GM20431 (cell line): ENCODE results near the gene ERN1.

Source experiments
- in situ Hi-C: fragments of 300-500 bp; cut with MseI, MboI; formaldehyde crosslinking; loops from one replicate; pipeline ENCODE4 v1.15.0; 2020; ENCODE audit warnings: low sequenced_read_pairs; ENCODE audit not compliant: unreplicated experiment

Gene ERN1

DNA sequence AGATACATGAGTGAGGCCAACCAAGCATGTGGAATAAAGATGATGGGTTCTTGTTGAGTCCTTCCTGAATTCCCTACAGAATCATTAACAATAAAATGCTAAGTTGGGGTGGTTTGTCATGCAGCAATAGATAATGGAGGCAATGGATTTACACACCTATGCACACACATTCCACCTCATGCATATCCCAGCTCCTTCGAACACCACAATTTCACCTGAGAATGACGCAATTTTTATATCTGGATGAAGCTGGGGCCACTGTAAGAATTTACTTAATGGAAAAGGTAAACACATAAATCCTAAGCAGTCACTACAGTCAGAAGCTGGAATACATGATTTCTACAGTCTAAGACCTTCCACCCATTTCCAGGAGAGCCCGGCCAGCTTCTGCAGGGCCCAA is 59.7 kb downstream of the ERN1 start:
- in situ Hi-C loops, result no loop called here

DNA sequence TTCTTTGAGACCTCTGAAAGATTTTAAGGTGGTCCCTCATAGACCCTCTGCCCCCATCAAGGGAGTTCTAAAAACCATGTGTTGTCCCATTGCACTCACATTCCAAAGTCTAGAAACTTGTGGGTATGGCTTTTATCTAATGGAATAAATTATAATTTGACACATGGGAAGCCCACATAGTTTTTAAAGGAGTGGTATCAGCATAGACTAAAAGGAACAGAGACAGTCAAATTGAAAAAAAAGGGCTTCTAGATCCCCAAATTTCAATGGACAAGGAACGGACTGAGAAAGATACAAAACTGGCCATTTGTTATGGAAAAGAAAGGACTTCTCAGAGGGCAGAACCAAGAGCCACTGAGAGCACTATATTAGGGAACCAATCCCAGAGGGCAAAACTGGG is 60.8 kb downstream of the ERN1 start:
- in situ Hi-C loops, result no loop called here

DNA sequence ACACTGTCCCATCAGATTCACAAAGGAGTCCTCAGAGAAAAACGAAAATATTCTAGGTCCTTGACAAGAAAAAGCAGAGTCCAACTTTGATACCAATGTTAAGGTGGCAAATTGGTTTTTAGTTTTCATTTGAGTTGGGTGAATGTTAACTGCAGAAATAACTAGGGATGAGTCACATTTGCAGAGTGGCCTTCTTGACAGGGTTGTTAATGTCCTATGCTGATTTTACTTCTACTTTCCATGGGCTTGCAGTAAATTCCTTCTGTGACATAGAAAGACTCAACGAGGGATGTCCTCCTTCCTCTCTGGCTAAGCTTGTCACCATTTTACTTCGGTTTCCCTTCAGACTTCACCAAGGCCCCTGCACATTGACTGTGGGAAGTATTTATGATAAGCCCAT is 62.3 kb downstream of the ERN1 start:
- in situ Hi-C loops, result no loop called here

DNA sequence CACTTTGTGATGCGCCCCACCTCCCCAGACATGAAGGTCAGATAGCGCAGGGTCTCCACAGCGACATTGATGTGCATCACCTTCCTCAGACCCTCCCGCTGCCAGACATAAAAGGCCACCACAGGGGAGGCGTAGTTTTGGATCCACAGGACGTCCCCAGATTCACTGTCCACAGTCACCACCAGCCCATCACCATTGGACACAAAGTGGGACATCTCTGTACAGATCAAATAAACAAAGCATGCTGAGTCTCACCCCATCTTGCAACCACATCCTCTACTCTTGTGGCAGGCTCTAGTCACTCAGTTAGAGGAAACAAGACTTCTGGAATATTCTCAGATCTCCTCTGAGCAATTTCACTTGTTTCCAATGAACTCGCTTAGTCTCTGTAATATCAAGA is 63.2 kb downstream of the ERN1 start:
- in situ Hi-C loops, result no loop called here

DNA sequence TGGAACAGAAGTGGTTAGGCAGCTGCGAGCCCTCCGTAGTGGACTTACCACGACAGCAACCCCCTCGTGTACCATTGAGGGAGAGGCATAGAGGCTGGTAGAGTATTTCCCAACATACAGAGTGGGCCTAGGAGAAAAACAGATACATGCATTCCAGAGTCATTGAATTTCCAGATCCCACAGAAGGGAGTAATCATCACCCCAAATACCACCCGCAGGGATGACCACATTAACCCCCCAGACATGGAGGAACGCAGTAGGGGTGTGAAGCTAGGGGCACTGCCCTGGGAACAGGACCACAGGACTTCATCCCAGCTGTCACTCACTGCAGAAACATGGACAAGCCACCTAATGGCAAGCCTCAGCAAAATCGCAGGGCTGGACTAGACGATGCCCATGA is 64.8 kb downstream of the ERN1 start:
- in situ Hi-C loops, result no loop called here

DNA sequence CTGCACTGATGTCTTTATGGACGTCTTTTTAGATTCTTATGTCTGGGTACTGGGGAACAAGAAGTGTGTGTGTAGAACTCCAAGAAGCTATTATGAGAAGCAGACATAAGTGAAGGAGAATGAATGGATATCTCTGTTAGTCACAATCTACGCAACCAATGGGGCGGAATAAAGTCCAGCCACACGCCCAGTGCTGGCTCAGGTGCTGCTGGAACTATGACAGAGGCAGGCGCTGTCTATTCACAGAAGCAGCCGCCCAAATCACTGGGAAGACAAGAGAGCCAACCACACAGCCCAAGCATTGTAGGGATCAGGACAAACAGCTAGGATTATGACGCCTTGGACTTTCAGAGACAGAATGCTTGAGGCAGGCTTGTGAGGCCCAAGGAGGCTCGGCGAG is 65.6 kb downstream of the ERN1 start:
- in situ Hi-C loops, result no loop called here

DNA sequence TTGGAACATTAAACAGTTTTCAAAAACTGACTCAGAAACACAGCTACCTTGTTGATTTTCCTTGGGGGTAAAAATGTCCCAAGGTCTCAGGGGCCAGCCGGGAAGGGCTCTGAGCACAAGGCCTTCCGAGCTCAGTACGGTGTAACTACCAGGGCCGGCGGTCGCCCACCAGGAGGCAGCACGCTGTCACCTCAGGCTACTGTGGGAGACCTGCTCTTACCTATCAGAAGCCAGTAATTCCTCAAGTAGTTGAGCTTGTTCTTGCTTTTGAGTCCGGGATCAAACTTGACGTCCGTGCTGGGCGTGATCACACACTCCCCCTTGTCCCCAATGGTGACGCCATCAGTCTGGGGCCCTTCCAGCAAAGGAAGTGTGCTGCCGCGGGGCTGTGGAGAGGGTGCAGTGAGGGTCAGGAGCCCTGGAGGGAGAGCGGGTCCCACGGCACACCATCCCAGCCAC is 66.1 kb downstream of the ERN1 start:
- in situ Hi-C loops, result no loop called here

DNA sequence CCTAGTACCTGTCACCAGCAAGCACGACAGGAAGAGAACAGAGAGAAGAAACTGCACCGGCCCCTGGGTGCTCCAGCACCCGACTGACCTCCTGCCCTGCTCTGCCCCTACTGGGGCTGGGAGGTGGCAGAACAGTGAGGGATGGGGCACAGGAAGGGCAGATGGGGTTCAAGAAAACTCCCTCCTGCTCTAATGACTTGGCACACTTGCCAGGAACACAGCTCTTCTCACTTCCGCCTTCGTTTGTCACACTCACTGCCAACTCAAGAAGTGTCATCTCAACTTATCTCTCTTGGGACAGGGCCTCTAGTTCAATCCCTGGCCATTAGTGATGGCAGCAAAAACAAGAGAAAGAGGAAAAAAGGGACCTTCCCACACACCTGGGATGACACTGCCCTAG is 66.9 kb downstream of the ERN1 start:
- in situ Hi-C loops, result no loop called here

DNA sequence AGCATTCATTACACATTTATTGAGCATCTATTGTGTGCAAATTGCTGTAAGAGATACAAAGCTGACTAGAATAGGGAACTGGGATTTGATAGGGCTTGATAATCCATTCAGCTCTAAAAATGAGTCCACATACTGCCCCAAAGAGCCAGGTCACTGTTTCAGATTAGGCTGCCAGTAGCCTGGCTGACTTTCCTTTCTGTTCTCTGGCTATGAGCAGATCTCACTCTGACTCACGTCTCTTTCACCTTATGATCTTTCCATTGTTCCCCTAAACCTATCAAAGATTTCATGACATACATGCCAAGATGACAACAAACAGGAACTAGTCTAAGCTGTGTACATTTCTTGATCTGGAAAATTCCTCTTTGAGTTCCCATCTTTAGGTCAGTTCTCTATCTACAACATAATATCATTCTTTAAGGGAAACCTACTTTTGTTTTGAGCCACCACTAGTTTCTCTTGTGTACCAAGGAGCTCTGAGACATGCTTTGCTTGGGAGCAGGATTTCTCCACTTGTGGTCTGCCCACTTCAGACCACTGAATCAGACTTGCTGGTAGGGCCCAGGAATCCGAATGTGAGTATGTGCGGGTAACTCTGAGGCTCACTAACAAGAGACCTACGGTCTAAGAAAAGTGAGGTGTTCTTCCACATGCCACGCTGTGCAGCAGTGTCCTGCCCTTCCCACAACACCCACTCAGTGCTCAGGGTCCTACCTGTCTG is 68.6 kb downstream of the ERN1 start:
- in situ Hi-C loops, result no loop called here

DNA sequence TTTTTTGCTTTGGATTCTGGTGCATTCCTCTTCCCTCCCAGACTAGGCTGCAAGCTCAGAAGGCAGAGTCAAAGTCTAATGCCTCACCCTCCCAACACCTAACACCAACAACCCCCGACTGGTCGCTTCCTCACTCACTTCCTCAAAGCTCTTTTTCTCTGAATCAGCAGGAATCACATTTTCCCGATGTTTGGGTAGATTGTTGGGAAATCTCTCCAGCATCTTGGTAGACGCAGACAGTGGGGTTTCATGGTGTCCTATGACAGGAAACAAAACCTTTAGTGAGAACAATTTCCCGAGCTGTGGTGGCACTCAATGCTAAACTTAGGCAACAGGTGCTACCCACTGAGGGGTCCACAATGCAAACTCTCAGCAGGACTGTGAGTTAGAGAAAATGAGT is 69.6 kb downstream of the ERN1 start:
- in situ Hi-C loops, result no loop called here

DNA sequence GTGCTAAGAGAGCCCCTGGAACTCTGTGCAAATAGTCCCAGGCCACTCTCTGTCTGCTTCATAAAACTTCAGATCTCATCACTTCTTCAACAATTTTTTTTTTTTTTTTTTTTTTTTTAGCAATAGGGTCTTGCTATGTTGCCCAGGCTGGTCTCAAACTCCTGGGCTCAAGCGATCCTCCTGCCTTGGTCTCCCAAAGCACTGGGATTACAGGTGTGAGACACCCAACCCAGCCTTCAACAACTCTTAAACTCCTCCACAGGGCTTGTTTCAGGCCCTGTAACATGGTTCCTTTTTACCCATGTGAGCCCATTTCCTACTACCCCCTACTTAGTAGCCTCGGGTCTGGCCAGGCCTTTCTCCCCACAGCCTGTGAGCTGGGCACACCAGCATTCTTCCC is 70.2 kb downstream of the ERN1 start:
- in situ Hi-C loops, result no loop called here

DNA sequence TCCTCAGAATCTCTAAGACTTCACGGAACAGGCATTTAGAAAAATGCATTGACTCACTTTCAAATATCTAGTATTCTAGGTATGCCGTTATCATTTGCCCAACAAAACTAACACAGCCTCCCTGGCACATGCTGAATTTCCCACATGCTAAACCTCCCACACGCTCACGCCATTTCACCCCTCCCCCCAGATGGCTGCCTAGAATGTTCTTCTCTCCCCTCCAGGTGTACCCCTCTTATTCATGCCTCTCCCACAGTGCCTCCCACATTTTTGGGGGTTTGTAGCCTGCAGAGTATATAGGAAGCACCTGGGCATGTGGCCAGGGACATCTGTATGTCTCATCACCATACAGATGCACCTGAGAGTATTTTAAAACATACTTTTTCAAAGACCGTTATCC is 71.3 kb downstream of the ERN1 start:
- in situ Hi-C loops, result no loop called here

DNA sequence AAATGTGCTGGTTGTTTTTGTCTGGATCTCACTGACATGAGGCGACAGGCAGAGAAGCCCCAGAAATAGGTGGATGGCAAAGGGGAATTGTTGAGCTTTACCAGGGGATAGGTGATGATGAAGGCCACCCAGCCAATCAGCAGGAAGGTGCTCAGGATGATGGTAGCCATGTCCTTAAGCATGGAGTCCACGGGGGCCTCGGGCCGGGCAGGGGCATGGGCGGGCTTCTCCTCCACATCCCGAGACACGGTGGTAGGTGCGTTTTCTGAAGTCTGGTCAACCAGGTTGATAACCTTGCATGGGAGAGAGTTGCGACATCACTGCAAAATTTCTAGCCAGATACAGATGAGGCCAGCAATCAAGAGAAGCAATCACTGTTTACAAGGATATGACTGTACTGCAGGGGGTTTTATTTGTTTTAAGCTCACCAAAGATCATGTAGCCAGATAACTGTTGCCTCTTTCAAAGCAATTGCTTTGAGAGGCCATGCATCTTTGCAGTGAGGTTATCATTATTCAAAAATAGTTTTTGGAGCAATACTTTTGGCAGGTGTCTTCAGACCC is 72.2 kb downstream of the ERN1 start:
- in situ Hi-C loops, result no loop called here

DNA sequence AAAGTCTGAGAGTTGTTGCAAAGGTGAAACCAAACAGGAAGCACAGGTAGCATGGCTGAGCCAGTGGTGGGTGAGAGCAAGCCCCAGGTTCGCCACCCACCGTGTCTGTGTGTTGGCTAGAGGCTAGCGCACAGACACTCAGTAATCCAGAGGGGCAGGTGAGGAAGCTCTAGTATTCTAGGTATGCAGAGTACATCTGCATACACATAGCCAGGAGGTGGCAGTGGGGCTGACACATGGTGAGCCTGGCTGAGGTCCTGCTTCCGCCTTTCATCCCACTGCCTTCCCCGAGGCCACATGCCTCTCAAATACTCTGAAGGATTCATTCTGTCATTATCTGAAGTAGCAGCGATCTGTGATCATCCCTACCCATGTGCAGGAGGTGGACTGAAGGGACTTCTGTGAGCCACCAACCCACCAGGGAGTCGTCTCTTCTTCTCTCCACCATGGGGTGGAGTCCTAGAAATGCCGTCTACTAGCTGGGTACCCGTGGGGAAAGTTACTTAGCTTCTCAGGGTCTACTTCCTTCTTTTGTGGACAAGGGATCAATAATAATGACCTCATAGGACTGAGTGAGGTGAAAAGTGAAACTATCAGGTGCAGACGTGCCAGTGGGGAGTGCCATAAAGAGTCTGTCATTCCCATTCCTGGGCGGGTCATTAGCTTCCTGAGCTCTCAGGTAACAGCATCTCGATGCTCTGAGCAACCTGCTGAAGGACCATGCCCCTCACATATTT is 73.5 kb downstream of the ERN1 start:
- in situ Hi-C loops, result no loop called here

DNA sequence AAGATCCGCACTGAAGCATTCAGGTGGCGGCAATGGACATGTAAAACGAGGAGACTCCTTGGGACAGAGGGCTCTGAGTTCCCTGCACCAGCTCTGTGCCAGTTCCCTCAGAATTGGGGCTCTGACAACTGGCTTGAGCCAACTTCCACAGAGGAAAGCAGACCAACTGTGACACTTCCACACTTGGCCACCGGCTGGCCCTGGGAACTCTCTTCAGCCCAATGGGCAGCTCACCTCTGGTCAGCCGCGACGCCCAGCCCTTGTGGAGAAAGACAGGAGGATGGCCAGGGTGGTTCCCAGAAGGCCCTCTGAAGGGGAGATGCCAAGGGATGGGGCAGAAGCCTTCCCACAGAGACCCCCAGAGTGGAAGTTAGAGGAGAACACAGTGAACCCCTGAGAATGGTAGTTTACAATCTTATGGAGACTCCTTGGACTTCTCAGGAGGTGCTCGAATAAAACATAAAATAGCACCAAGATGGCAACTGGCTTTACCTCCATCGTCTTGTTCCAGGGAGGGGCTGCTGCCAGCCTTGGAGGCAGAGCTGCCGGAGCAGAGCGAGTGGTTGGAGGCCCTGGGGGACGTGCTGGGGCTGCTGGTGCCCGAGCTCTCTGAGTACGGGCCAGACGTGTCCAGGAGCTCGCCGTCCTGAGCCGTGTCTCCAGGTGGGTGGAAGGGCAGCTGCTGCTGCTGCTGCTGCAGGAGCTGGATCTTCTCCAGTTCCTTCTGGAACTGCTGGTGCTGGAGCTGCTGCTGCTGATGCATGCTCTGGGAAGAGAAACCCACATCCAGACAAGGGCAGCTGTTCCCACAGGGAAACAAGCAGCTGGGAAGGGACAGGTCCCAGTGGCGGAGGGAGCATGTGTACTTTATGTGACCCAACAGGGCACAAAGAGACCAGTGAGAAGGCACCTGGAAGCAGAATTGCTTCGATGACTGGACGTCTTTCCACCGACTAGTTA is 74.5 kb downstream of the ERN1 start:
- in situ Hi-C loops, result no loop called here

DNA sequence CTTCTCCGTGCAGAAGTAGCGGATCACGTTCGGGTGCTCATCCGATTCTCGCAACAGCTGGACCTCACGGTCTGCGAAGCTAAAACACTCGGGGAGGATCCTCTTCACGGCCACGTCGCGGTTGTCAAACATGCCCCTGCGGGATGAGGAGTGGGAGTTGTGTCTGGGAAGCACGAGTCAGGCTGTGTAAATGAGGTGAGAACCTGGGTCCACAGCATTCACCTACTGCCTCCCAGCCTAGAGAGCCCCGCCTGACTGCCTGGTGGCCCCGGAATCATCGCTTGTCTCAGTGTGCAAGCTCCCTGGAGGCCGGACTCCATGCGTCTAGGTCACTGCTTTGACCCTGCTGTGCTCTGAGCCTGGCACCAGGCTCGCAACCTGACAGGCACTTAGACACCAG is 75.6 kb downstream of the ERN1 start:
- in situ Hi-C loops, result no loop called here

DNA sequence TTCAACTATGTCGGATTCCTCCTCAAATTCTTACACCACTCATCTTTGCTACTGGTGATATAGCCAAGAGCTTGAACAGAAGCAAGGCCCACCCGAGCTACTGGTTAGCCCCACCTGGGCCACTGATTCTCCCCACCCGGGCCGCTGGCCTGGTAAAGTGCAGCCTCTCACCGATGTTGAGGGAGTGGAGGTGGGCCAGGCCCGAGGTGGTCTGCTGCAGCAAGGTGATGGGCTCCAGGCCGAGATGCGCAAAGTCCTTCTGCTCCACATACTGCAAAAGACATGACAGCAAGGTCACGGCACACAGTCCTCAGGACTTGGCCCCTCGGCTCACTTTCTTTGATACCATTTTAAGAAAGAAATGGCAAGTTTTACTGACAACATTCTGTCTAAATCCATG is 76.8 kb downstream of the ERN1 start:
- in situ Hi-C loops, result no loop called here

DNA sequence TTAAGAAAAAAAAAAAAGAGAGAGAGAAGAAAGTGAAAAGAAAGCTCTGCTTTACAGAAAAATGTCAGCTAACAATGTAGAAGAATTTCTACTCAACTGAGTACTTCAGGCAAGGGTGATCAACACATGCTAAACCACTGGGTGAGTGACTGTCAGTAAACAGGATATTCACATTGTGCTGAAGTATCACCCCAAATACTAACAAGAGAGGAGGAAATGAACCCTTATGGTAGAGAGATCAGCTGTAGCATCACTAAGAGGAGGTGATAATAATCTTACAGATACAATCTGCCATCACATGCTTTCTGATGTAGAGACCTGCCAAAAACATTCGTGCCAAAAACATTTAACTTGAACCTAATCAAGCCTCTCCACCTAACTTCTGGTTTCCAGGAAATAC is 78.8 kb downstream of the ERN1 start:
- in situ Hi-C loops, result no loop called here

DNA sequence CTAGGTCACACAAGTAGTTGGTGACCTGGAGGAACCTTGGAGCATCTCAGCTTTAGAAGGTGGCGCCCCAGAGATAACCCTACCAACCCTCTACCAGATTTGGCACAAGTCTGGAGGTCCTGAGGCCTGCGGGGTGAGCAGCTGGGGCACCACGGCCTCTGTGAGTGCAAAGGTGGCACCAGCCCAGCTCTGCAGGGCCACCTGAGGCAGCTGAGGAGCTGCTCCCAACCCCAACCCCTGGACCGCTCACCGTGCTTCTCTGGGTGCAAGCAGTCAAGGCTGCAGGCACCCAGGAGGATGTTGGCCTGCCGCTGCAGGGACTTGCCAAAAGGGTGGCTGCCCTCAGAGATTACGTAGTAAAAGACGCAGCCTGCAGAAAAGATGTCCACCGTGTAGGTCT is 81.1 kb downstream of the ERN1 start:
- in situ Hi-C loops, result no loop called here

DNA sequence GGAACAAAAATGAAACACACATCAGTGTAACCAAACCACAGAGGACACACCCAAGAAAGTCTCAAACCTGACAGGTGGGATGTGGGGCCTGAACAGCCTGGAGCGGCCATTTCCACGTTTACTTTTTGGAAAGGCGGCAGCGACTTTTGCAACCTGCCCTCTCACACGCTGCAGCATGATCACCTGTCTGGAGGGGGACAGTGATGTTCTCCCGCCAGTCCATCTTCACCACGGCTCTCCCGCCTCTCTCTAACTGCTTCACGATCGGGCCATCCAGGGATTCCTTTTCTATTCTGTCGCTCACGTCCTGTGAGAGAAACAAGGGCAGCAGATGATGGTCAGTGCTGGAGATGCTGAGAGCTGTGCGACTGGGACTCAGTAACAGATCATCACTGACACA is 84.8 kb downstream of the ERN1 start:
- in situ Hi-C loops, result no loop called here
